HG03095 (cell line): Measurements from ENCODE around the gene EVC2.

Source experiments
- ATAC-seq: cut with Tn5 transposase; IDR thresholded peaks from one replicate; pipeline ENCODE4 v1.9.1; 2021; ENCODE audit warnings: moderate library complexity; ENCODE audit not compliant: unreplicated experiment

Gene EVC2

GRCh38 chr4:5686338-5686737 is 22.0 kb downstream of the EVC2 start:
- ATAC-seq = no peak

DNA sequence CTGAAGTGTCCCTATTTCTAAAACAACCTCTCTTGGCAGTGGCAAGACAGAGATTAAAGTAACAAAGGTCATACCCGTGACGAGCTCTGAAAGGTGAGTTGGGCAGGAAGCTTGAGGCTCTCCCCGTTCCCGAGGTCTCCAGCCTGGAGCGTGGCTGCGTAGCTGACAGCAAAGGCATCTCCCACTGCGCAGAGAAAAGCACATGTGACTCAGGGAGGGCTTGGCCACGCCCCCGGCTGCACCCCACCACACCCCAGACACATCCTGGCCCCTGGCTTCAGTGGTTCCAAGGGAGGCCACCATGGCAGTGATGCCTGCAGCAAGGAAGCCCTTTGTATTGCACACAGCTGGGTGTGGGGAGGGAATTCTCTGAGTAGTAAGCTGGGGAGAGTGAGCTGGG is 23.1 kb downstream of the EVC2 start:
- no peak for ATAC-seq

DNA sequence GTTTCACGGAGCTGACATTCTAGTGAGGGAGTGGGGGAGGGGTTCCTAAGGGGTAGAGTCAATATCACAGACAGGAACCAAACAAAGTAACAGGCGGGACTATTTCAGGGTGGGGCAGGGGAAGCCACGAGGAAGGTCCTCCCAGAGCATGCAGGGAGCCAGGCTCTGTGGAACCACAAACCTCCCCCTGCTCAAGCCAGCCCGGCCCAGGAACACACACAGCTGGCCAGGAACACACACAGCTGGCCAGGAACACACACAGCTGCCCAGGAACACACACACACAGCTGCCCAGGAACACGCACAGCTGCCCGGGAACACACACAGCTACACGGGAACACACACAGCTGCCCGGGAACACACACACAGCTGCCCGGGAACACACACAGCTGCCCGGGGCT is 24.8 kb downstream of the EVC2 start:
- ATAC-seq = no peak

GRCh38 chr4:5678977-5679376 is 29.4 kb downstream of the EVC2 start:
- no peak for ATAC-seq

DNA sequence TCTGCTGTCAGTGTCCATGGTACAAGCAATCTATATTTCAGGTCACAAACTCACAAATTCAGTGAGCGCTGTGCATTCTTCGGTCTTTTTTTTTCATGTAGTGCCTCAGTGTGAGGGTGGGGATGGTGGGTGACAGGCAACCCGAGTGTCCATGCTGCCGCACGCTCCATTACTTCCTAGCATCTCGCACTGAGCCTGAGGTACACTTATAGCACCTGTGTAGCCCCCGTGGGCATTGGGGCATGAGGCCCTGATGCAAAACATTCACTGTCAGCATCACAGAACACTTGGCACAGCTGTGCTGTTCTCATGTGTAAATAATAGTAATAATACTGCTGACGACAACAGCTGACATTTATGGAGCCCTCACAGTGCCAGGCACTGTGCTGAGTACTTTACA is 31.6 kb downstream of the EVC2 start:
- no peak for ATAC-seq

GRCh38 chr4:5666741-5667140 is 41.6 kb downstream of the EVC2 start:
- no peak for ATAC-seq

DNA sequence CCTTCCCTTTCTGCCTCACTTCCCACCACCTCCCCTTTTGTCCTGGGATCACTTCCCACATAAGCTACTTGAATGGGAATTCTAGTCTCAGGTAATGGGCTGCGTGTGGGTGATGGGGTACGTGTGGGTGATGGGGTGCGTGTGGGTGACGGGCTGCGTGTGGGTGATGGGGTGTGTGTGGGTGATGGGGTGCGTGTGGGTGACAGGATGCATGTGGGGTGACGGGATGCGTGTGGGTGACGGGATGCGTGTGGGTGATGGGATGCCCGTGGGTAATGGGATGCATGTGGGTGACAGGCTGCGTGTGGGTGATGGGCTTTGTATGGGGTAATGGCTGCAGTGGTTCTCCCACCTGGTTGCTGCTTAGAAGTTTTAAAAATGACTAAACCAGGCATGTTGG is 43.6 kb downstream of the EVC2 start:
- no peak for ATAC-seq

- ATAC-seq = no peak
These were observed 45.8 kb downstream of the EVC2 start for GRCh38 chr4:5662555-5662954.

DNA sequence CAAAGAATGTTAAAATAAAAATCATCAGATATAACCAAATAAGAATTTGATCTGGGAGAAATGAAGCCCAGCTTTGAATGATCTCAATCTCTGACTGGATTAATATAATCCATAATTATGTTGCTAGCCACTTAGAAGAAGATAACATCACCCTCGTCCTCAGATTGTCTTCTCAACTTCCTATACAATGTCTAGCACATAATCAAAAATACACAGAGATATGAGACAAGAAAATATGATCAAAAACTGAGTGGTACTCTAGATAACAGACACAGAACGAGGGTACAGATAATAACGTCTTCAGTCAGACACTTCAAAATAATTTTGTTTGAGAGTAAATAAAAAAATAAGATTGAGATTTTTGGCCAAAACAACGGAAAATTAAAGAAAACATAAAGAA is 47.1 kb downstream of the EVC2 start:
- ATAC-seq = no peak

DNA sequence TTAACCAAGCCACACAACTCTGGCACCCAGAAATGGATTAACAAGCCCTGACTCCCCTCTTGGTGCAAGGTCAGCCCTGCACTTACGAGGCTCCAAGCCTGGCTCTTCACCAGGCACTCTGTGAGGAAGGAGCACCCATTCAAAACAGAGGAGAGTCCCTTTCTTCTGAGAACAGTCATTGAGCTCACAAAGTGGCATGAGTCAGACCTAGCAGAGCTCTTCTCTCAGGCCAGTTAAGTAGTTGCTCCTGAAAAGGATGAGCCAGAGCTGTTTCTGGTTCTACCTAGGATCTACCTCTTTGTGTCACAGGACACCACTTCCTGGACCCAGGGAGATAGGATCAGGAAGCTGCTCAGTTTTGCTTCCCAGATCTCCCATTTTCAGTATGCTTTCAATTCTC is 48.2 kb downstream of the EVC2 start:
- ATAC-seq = no peak

DNA sequence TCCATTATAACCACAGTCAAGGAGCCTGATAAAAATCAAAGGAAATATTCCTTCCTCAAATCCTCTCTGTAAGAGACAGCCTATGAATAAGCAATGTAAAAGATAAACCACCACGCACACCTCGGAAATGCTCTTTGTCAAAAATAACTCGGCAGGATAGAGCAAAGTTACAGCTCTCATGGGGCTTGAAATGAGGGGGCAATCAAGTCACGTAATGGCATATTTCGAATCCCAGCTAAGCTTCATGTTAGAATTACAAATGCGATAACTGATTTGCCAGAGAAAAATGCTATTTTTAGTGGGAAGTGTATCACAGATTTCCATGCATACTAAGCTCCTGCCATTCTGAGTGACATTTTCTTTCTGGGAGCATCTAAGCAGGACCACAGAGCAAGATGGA is 49.4 kb downstream of the EVC2 start:
- ATAC-seq = no peak

GRCh38 chr4:5656415-5656814 is 51.9 kb downstream of the EVC2 start:
- no peak for ATAC-seq

DNA sequence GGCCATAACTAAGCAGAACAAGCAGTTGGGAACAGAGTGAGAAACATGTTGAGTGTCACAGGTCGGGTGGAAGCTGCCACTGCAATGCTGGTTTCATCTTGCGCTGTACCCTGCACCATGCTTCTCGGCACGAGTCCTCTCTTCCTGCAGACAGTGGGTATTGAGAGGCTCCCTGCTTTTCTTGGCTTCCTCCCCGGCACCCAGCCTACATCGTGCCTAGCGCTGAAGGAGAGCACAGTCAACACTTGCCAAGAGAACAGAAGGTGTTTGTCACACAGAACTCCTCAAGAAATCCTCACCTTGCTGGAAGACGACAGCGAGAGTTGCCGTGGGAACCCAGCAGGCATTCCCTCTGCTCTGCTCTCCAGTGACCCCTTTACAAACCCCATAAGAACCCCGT is 53.6 kb downstream of the EVC2 start:
- no peak for ATAC-seq

- ATAC-seq = no peak
These were observed 57.3 kb downstream of the EVC2 start for GRCh38 chr4:5651089-5651488.

DNA sequence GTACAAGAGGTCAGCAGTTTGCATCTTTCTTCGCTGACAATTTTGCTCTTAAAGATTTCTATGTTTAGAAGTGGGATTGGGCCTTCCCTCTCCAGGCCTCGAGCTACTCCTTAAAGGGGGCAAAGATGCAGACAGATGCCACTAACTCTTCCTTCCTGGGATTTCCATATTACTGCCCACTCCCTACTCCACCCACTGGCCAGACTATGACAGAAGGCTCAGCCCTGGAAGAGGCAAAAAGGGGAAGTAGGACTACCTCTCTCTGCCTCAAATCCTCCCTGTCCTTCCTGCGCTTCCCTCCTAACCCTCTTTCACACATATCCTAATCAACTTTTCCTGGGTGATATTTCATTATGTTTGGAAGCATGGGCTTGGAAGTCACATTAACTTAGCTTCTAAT is 58.3 kb downstream of the EVC2 start:
- no peak for ATAC-seq

GRCh38 chr4:5647351-5647750 is 61.0 kb downstream of the EVC2 start:
- no peak for ATAC-seq

DNA sequence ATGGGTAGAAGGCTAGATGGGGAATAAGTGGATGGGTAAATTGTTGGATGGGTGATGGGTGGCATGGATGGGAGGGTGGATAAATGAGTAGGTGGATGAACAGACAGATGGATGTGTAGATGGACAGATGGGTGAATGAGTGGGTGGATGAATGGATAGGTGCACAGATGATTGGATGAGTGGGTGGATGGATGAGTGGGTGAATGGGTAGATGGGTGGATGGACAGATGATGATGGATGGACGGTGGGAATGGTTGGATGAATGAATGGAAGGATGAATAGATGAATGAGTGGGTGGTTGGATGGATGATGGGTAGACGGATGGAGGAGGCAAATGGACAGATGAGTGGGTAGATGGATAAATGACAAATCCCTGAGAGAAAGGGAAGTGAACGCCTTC is 68.3 kb downstream of the EVC2 start:
- ATAC-seq = no peak

GRCh38 chr4:5639556-5639955 is 68.8 kb downstream of the EVC2 start:
- ATAC-seq = no peak

GRCh38 chr4:5638976-5639375 is 69.4 kb downstream of the EVC2 start:
- ATAC-seq = no peak

GRCh38 chr4:5638316-5638715 is 70.0 kb downstream of the EVC2 start:
- no peak for ATAC-seq

DNA sequence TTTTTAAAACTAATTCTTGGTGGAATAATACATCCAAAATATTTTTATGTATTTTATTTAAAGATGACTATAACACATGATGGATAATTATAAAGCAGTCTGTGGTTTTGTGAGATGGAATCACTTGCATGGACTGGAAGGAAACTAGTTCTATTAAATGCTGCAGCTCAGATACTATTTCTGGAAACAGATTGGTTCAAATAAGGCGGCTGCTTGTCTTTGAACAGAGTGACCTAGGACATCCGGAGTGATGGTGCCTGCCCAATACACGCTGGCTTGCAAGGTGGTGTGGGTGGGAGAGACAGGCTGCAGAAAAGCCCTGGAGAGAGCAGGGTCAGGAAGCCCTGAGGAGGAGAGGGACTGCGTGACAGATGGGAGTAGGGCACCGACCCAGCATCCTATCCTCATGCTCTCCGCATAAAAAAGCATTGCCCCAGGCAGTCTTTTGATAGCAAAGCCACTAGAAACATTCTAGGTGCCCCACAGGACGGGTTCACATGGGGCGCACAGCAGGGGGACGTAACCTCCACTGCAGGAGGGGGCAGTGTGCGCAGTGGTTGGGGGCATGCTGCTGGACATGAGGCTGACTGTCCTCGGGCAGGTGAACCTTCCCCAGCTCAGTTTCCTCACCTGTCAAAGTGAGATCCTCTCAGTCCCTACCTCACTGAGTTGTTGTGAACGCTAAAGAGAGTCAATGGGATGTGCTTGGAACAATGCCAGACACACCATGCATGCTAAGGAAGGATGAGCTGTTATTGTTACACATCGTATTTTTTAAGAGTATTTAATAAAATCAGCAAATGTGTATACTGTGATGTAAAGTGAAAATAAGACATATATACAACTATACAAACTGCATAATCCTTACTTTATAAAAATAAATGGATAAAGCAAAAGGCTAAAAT is 71.3 kb downstream of the EVC2 start:
- ATAC-seq = no peak

DNA sequence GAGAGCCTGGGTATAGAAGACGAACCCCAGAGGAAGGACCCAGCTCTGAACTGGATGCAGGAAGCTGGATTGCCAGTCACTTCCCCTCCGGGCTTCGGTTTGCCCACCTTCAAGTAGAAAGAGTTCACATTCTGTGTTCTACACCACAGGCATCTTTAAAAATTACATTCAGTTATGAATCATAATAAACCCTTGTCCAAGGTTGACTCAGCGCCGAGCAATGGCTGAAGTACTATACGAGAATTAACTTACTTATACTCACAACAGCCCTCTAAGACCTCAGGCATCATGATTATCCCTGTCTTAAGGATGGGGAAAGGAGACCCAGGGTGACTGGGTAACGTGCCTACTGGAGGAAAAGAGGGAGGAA is 72.5 kb downstream of the EVC2 start:
- ATAC-seq = no peak

DNA sequence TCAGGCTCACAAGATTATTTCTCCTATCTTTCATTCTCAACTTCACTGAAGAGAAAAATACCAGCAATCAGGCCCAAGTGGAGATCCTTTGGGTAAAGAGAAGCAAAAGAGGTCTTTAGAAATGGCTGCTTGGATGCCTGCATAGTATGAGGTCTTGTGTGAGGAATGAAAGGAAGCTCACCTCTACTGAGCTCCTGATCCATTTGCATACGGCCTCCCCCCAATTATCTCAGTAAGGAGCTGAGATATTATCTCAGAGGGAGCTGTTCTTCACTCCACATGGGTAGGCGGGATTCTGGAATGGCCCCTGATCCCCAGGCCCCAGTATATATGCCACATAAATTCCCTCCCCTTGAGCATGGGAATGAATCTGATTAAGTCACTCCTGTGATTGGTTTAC is 75.8 kb downstream of the EVC2 start:
- ATAC-seq = no peak
